K562 (cell line): Measurements from ENCODE around the gene HLCS. TPM values are rescaled to one million over a fixed set of nuclear protein-coding genes. Genes with fewer than 3 reads are reported as not detected.

ENCODE experiments used
- ATAC-seq: fragments of 200-7000 bp; cut with Tn5 transposase; 3 replicates; pipeline ENCODE4 v1.9.1; 2020; ENCODE audit warnings: moderate library complexity
- BruUV-seq: library from RNA; stranded (reverse); fragments of 400-500 nt; replicated peaks from 2 replicates; lab custom pipeline; 2021; lab: Mats Ljungman, UMichigan
- CTCF ChIA-PET: fragments of 300-600 bp; formaldehyde crosslinking; extraction: SDS; loops from one replicate; lab custom pipeline; 2021; ENCODE audit warnings: low intra/inter-chr PET ratio; lab: Yijun Ruan, JAX
- POLR2A ChIA-PET: fragments of 300-600, 350-650 bp; sonication (Branson Sonifier 250); formaldehyde crosslinking; extraction: SDS; loops from one replicate; lab custom pipeline; 2021; ENCODE audit warnings: antibody characterized with exemption, inconsistent platforms; lab: Yijun Ruan, JAX
- DNase-seq, 4 experiments: peaks; one replicate each; pipeline versions ENCODE4 v3.0.0 to v3.0.0-alpha.2; 2011 to 2018; ENCODE audit warnings: low spot score in 3 of 4, mixed read lengths in 3 of 4; ENCODE audit errors: extremely low read depth in 1 of 4
- FAIRE-seq: peaks from 2 replicates; lab custom pipeline; 2011; peaks lifted over from hg19 to GRCh38; lab: Jason Lieb, UNC
- H2AFZ ChIP-seq: 2 replicates; pipeline ENCODE4 v1.6.0; 2011; ENCODE audit warnings: low read depth, low read length, control low read depth, inconsistent platforms
- H3K27ac ChIP-seq: fragments of 200-600 bp; 3 replicates; pipeline ENCODE4 v1.8.0; 2011; ENCODE audit warnings: low read depth, mild to moderate bottlenecking, control low read depth, inconsistent platforms, low read length, moderate library complexity, mixed read lengths; ENCODE audit errors: extremely low read depth
- H3K27me3 ChIP-seq, 2 experiments: fragments of 300-600 bp in 1 of 2; 2 replicates in 1 of 2; 3 replicates in 1 of 2; pipeline versions ENCODE4 v1.6.0 to v1.8.0; 2011; ENCODE audit warnings: inconsistent platforms in 2 of 2, low read length in 2 of 2, mild to moderate bottlenecking in 1 of 2, mixed read lengths in 1 of 2, moderate library complexity in 1 of 2; ENCODE audit not compliant: control insufficient read depth in 2 of 2, insufficient read depth in 2 of 2
- H3K36me3 ChIP-seq: fragments of 300-600 bp; 3 replicates; pipeline ENCODE4 v1.8.0; 2011; ENCODE audit warnings: mild to moderate bottlenecking, low read length, inconsistent platforms; ENCODE audit not compliant: control insufficient read depth, insufficient read depth
- H3K4me1 ChIP-seq, 2 experiments: fragments of 200-600 bp in 1 of 2; replicated peaks in 1 of 2; 2 replicates in 1 of 2; 3 replicates in 1 of 2; pipeline versions ENCODE4 v1.5.1 to v1.8.0; 2011; ENCODE audit warnings: inconsistent platforms in 2 of 2, low read length in 2 of 2, mild to moderate bottlenecking in 1 of 2, mixed read lengths in 1 of 2, moderate library complexity in 1 of 2; ENCODE audit not compliant: control insufficient read depth in 2 of 2, insufficient read depth in 2 of 2
- H3K4me2 ChIP-seq: 2 replicates; pipeline ENCODE4 v1.6.1; 2011; ENCODE audit warnings: low read length, control low read depth, inconsistent platforms, mixed read lengths; ENCODE audit not compliant: insufficient read depth
- H3K4me3 ChIP-seq: fragments of 200-600 bp; sonication (generic), shearing (Covaris generic); 2 replicates; pipeline ENCODE4 v1.5.1; 2016; ENCODE audit warnings: control low read depth, inconsistent platforms
- H3K79me2 ChIP-seq: fragments of 200-600 bp; 3 replicates; pipeline ENCODE4 v1.8.0; 2011; ENCODE audit warnings: low read length, inconsistent platforms; ENCODE audit not compliant: control insufficient read depth, insufficient read depth
- H3K9ac ChIP-seq, 2 experiments: 2 replicates each; pipeline versions ENCODE4 v1.6.0 to v1.6.1; 2011; ENCODE audit warnings: low read depth in 2 of 2, low read length in 2 of 2, control low read depth in 1 of 2, inconsistent platforms in 1 of 2, mild to moderate bottlenecking in 1 of 2, mixed read lengths in 1 of 2; ENCODE audit not compliant: insufficient read depth in 1 of 2
- H3K9me1 ChIP-seq: one replicate; pipeline ENCODE4 v1.6.0; 2011; ENCODE audit warnings: inconsistent platforms, mild to moderate bottlenecking, low read length, moderate library complexity; ENCODE audit not compliant: control insufficient read depth, insufficient read depth
- H3K9me3 ChIP-seq: replicated peaks from 2 replicates; pipeline ENCODE4 v1.5.1; 2011; ENCODE audit warnings: low read depth, low read length, inconsistent platforms; ENCODE audit not compliant: control insufficient read depth, insufficient read depth
- H4K20me1 ChIP-seq: replicated peaks from 2 replicates; pipeline ENCODE4 v1.6.1; 2011; ENCODE audit warnings: low read length, inconsistent platforms, mixed read lengths; ENCODE audit not compliant: control insufficient read depth, insufficient read depth
- AFF1 ChIP-seq, 2 experiments: fragments of 450-650 bp; IDR thresholded peaks; 2 replicates each; pipeline ENCODE4 v1.6.1; 2018; ENCODE audit warnings: mild to moderate bottlenecking in 2 of 2, low read depth in 1 of 2; ENCODE audit not compliant: partially characterized antibody in 2 of 2
- ATF6 ChIP-seq: sonication (generic); formaldehyde crosslinking; IDR thresholded peaks from 2 replicates; pipeline ENCODE4 v1.4.0; 2020; ENCODE audit warnings: mild to moderate bottlenecking, missing genetic modification reagents
- KDM2B ChIP-seq: fragments of 250-450 bp; sonication (Bioruptor Pico); IDR thresholded peaks from 2 replicates; pipeline ENCODE4 v1.8.0; 2021; ENCODE audit warnings: mild to moderate bottlenecking, moderate library complexity
- MEIS2 ChIP-seq: fragments of 450-650 bp; IDR thresholded peaks from 2 replicates; pipeline ENCODE4 v1.6.1; 2014; ENCODE audit warnings: mild to moderate bottlenecking; ENCODE audit not compliant: partially characterized antibody
- PREB ChIP-seq: sonication (generic); formaldehyde crosslinking; IDR thresholded peaks from 2 replicates; pipeline ENCODE4 v1.8.1; 2023; ENCODE audit warnings: mild to moderate bottlenecking, missing genetic modification reagents
- ZHX1 ChIP-seq: fragments of 150-350 bp; conservative IDR thresholded peaks from 2 replicates; pipeline ENCODE4 v1.6.1; 2014; ENCODE audit warnings: low read length
- ZNF398 ChIP-seq: fragments of 250-450 bp; sonication (Bioruptor Pico); IDR thresholded peaks from 2 replicates; pipeline ENCODE4 v1.8.0; 2021; ENCODE audit warnings: moderate library complexity, mild to moderate bottlenecking, inconsistent platforms
- WGBS: fragments of 100-300 bp; shearing (Covaris generic); methylation state at CpG from one replicate; pipeline ENCODE4 v1.1.6; 2016; ENCODE audit warnings: low coverage, mixed read lengths; ENCODE audit not compliant: insufficient coverage; ENCODE audit errors: missing lambda C conversion rate; 5-methylcytosine and 5-hydroxymethylcytosine counted together
- in situ Hi-C: fragments of 300-500 bp; cut with MboI; formaldehyde crosslinking; loops from 4 replicates; pipeline ENCODE4 v1.15.0; 2018; ENCODE audit warnings: inconsistent platforms, mixed read lengths
- intact Hi-C: fragments of 100-400 bp; cut with micrococcal nuclease; formaldehyde crosslinking; loops from 2 replicates; pipeline ENCODE4 v1.14.2; 2022
- polyA plus RNA-seq, 8 experiments: library from polyadenylated mRNA; depleted of rRNA in 4 of 8; stranded (reverse) in 5 of 8; unstranded in 3 of 8; fragments of >200 nt; fragmentation: Nextera tagmentation in 2 of 8; fragmentation: Illumina TruSeq in 1 of 8; extraction: Ambion mirVana in 2 of 8; extraction: Trizol in 1 of 8; gene quantifications; 2 replicates each; pipeline versions ENCODE4 v1.2.1 to v1.2.3, GENCODE V29; 2011 to 2014; ENCODE audit warnings: inconsistent platforms in 1 of 8, missing spikeins in 1 of 8
- total RNA-seq, 7 experiments: library from RNA; depleted of rRNA in 6 of 7; stranded (reverse); fragments of >200 nt in 6 of 7; fragmentation: Illumina TruSeq in 2 of 7; extraction: Trizol in 2 of 7; gene quantifications; 2 replicates each; pipeline versions ENCODE4 v1.2.1 to v1.2.3, GENCODE V29; 2011 to 2021; ENCODE audit warnings: low replicate concordance in 1 of 7

HLCS gene
- total and polyA plus RNA-seq, 9 of the 15 experiments (the other 6 are each of a cell fraction or from before 2014, with no cell fraction given): 3.0 to 21.5 (median 17.1) TPM

- ChIA-PET POLR2A (no interaction called here), CTCF (interaction anchor here (0.7 to 3.1 kb wide), 8 partner anchors 12 to 507 kb away, joined by 3 to 15 read pairs (median 4); no protein-coding TSS in a partner anchor)
- Histone ChIP-seq H3K27me3 (no peaks in the 10 kb centered on the region), H3K9me3 (no peaks in the 10 kb centered on the region), H3K27ac (no peak overlapping the region), H3K4me1 (peaks cover 0 to 4% of the 10 kb centered on the region in 2 experiments; a peak in 1 of 5 replicates), H3K9me1 (no peaks in the 10 kb centered on the region), H3K36me3 (peaks cover 12% of the 10 kb centered on the region), H3K9ac (no peak overlapping the region), H4K20me1 (peaks cover 6% of the 10 kb centered on the region; the same call in 1 of the 2 replicates), H2AFZ (no peak overlapping the region), H3K4me3 (no peak overlapping the region), H3K79me2 (no peaks in the 10 kb centered on the region), H3K4me2 (no peak overlapping the region)
- DNase-seq (no peak), FAIRE-seq (no peak), ATAC-seq (no peak)
- in situ Hi-C loops: loop anchor here (5.0 to 10.0 kb wide), 4 partner anchors 182 to 782 kb away; no protein-coding TSS in a partner anchor
- no TSS peak for BruUV-seq
- intact Hi-C loops: loop anchor here (1.0 to 5.0 kb wide), 6 partner anchors 180 to 506 kb away; no protein-coding TSS in a partner anchor
- WGBS: 69% methylated on average over 16 of the region's 17 CpGs
- TF ChIP-seq AFF1 (IDR thresholded peaks at IDR 0.05; ENCODE audit: low read depth in 1 of 2, partially characterized antibody in 2 of 2): no peak
- TF ChIP-seq PREB (CRISPR knock-in tag): no peak
- TF ChIP-seq ATF6 (CRISPR knock-in tag): no peak
- no peak for TF ChIP-seq ZNF398 (CRISPR knock-in tag)
- no peak for TF ChIP-seq KDM2B (CRISPR knock-in tag)
- TF ChIP-seq ZHX1: no peak
- TF ChIP-seq MEIS2: peak; percentile 60
These were observed 39.3 kb downstream of the HLCS start for GRCh38 chr21:36926989-36927718.
